ENCODE data around the gene FAM32A. TPM values are rescaled to one million over a fixed set of nuclear protein-coding genes. Genes with fewer than 3 reads are reported as not detected.
"Not testable (repeated sequence)": the region's sequence is repeated elsewhere in the genome, so short reads cannot be mapped to it uniquely, and the experiment has no call there.

The FAM32A gene
- total RNA-seq, 1 donor from 2014 or later, result 90.1 TPM

- H3K9me3 Mint-ChIP-seq (ENCODE audit: unreplicated experiment), result no peaks in the 10 kb centered on the region
- DNase-seq (ENCODE audit: low spot score), result no peak
- H3K27ac Mint-ChIP-seq (ENCODE audit: unreplicated experiment), result no peak overlapping the region
- H3K36me3 Mint-ChIP-seq (ENCODE audit: low read depth, unreplicated experiment), result peaks cover 3% of the 10 kb centered on the region
- TF ChIP-seq, protein P1, sequence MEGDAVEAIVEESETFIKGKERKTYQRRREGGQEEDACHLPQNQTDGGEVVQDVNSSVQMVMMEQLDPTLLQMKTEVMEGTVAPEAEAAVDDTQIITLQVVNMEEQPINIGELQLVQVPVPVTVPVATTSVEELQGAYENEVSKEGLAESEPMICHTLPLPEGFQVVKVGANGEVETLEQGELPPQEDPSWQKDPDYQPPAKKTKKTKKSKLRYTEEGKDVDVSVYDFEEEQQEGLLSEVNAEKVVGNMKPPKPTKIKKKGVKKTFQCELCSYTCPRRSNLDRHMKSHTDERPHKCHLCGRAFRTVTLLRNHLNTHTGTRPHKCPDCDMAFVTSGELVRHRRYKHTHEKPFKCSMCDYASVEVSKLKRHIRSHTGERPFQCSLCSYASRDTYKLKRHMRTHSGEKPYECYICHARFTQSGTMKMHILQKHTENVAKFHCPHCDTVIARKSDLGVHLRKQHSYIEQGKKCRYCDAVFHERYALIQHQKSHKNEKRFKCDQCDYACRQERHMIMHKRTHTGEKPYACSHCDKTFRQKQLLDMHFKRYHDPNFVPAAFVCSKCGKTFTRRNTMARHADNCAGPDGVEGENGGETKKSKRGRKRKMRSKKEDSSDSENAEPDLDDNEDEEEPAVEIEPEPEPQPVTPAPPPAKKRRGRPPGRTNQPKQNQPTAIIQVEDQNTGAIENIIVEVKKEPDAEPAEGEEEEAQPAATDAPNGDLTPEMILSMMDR (IDR thresholded peaks at IDR 0.05; ENCODE audit: unreplicated experiment), result no peak
- H3K4me3 Mint-ChIP-seq (ENCODE audit: unreplicated experiment), result no peak overlapping the region
- H3K4me1 Mint-ChIP-seq (ENCODE audit: unreplicated experiment), result peaks cover 3% of the 10 kb centered on the region
- H3K27me3 Mint-ChIP-seq (ENCODE audit: unreplicated experiment), result peaks cover 9% of the 10 kb centered on the region
These were observed 9.3 kb upstream of the FAM32A start for GRCh38 chr19:16175954-16176353.

GRCh38 chr19:16178866-16179265 is 6.3 kb upstream of the FAM32A start:
- H3K36me3 Mint-ChIP-seq (ENCODE audit: low read depth, unreplicated experiment); H3K27ac Mint-ChIP-seq (ENCODE audit: unreplicated experiment); H3K27me3 Mint-ChIP-seq (ENCODE audit: unreplicated experiment); H3K4me1 Mint-ChIP-seq (ENCODE audit: unreplicated experiment); H3K9me3 Mint-ChIP-seq (ENCODE audit: unreplicated experiment); DNase-seq (ENCODE audit: low spot score); H3K4me3 Mint-ChIP-seq (ENCODE audit: unreplicated experiment): not testable (repeated sequence)

- TF ChIP-seq, protein P1 (IDR thresholded peaks at IDR 0.05; ENCODE audit: unreplicated experiment), result no peak
- Mint-ChIP-seq H3K4me3 (ENCODE audit: unreplicated experiment) (no peak overlapping the region), H3K4me1 (ENCODE audit: unreplicated experiment) (peaks cover 8% of the 10 kb centered on the region), H3K27me3 (ENCODE audit: unreplicated experiment) (peaks cover 9% of the 10 kb centered on the region), H3K27ac (ENCODE audit: unreplicated experiment) (no peak overlapping the region), H3K9me3 (ENCODE audit: unreplicated experiment) (no peaks in the 10 kb centered on the region), H3K36me3 (ENCODE audit: low read depth, unreplicated experiment) (peaks cover 8% of the 10 kb centered on the region)
- DNase-seq (ENCODE audit: low spot score), result no peak
These were observed 4.6 kb upstream of the FAM32A start for GRCh38 chr19:16180611-16181010.

GRCh38 chr19:16184665-16185122 is 516 bp upstream of the FAM32A start:
- peaks cover 8% of the 10 kb centered on the region for H3K4me1 Mint-ChIP-seq (ENCODE audit: unreplicated experiment)
- TF ChIP-seq, protein P1 (IDR thresholded peaks at IDR 0.05; ENCODE audit: unreplicated experiment), result no peak
- peaks cover 19% of the 10 kb centered on the region for H3K36me3 Mint-ChIP-seq (ENCODE audit: low read depth, unreplicated experiment)
- H3K4me3 Mint-ChIP-seq (ENCODE audit: unreplicated experiment), result peak overlapping the region; percentile 99
- peak overlapping the region; percentile 99 for H3K27ac Mint-ChIP-seq (ENCODE audit: unreplicated experiment)
- H3K27me3 Mint-ChIP-seq (ENCODE audit: unreplicated experiment), result peaks cover 16% of the 10 kb centered on the region
- no peaks in the 10 kb centered on the region for H3K9me3 Mint-ChIP-seq (ENCODE audit: unreplicated experiment)
- DNase-seq (ENCODE audit: low spot score), result no peak

- Mint-ChIP-seq H3K27ac (ENCODE audit: unreplicated experiment) (peak overlapping the region; percentile 99), H3K4me1 (ENCODE audit: unreplicated experiment) (peaks cover 8% of the 10 kb centered on the region), H3K36me3 (ENCODE audit: low read depth, unreplicated experiment) (peaks cover 29% of the 10 kb centered on the region), H3K27me3 (ENCODE audit: unreplicated experiment) (peaks cover 16% of the 10 kb centered on the region), H3K9me3 (ENCODE audit: unreplicated experiment) (no peaks in the 10 kb centered on the region), H3K4me3 (ENCODE audit: unreplicated experiment) (peak overlapping the region; percentile 99)
- TF ChIP-seq, protein P1 (IDR thresholded peaks at IDR 0.05; ENCODE audit: unreplicated experiment), result no peak
- peak; percentile 77 for DNase-seq (ENCODE audit: low spot score)
These were observed 536 bp downstream of the FAM32A start for GRCh38 chr19:16185768-16186123.
